ENCODE measurements around the gene EED.

DNA sequence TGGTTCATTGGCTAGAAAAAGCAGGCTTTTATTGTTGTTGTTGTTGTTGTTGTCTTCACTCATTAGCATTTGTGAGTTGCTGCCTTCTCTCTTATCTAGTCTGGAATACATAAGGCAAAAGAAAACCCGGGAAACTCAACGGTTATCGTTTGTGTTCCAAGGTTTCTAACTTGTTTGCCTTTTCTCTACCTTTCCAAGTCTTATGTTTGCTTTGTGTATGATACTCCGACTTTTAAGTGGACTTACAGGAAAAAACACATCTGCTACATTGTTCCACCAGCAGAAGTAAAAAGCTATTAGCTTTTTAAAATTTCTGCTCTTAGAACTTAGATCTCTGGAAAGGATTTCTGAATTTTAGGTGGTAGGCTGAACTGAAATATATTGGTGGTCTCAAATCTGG, 30.4 kb downstream of the EED start:
- TF ChIP-seq, protein P1, sequence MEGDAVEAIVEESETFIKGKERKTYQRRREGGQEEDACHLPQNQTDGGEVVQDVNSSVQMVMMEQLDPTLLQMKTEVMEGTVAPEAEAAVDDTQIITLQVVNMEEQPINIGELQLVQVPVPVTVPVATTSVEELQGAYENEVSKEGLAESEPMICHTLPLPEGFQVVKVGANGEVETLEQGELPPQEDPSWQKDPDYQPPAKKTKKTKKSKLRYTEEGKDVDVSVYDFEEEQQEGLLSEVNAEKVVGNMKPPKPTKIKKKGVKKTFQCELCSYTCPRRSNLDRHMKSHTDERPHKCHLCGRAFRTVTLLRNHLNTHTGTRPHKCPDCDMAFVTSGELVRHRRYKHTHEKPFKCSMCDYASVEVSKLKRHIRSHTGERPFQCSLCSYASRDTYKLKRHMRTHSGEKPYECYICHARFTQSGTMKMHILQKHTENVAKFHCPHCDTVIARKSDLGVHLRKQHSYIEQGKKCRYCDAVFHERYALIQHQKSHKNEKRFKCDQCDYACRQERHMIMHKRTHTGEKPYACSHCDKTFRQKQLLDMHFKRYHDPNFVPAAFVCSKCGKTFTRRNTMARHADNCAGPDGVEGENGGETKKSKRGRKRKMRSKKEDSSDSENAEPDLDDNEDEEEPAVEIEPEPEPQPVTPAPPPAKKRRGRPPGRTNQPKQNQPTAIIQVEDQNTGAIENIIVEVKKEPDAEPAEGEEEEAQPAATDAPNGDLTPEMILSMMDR (IDR thresholded peaks at IDR 0.05; ENCODE audit: low read depth, low read length): no peak
- TF ChIP-seq EZH2phosphoT487 (IDR thresholded peaks at IDR 0.05; ENCODE audit: low read depth): no peak

Measured in OCI-LY3 (cell line).